ENCODE results near the gene SPDYA.
"Not testable (repeated sequence)": the region's sequence is repeated elsewhere in the genome, so short reads cannot be mapped to it uniquely, and the experiment has no call there.

SPDYA gene

GRCh38 chr2:28810384-28811285 lies at the start of gene SPDYA:
Gene SPDYA, plus strand, starts transcription at chr2:28810834. Its CDS starts 5,181 bp downstream, at chr2:28816015.
- peak; percentile 4 for DNase-seq (ENCODE audit: low read depth, low spot score)

- DNase-seq (ENCODE audit: low read depth, low spot score), result no peak
These were observed 49.2 kb upstream of the SPDYA start for GRCh38 chr2:28761420-28761819.

GRCh38 chr2:28764909-28765711 lies 45.5 kb upstream of the SPDYA start:
- no peak for DNase-seq (ENCODE audit: low read depth, low spot score)

GRCh38 chr2:28766070-28766469 lies 44.6 kb upstream of the SPDYA start:
- no peak for DNase-seq (ENCODE audit: low read depth, low spot score)

GRCh38 chr2:28767337-28767736 lies 43.3 kb upstream of the SPDYA start:
- no peak for DNase-seq (ENCODE audit: low read depth, low spot score)

GRCh38 chr2:28768422-28768821 lies 42.2 kb upstream of the SPDYA start:
- no peak for DNase-seq (ENCODE audit: low read depth, low spot score)

GRCh38 chr2:28768952-28769351 lies 41.7 kb upstream of the SPDYA start:
- no peak for DNase-seq (ENCODE audit: low read depth, low spot score)

GRCh38 chr2:28772351-28772750 lies 38.3 kb upstream of the SPDYA start:
- DNase-seq (ENCODE audit: low read depth, low spot score), result no peak

- DNase-seq (ENCODE audit: low read depth, low spot score), result no peak
These were observed 34.2 kb upstream of the SPDYA start for GRCh38 chr2:28776471-28776870.

- DNase-seq (ENCODE audit: low read depth, low spot score), result no peak
These were observed 32.2 kb upstream of the SPDYA start for GRCh38 chr2:28778392-28778791.

- DNase-seq (ENCODE audit: low read depth, low spot score), result no peak
These were observed 31.6 kb upstream of the SPDYA start for GRCh38 chr2:28779001-28779400.

- no peak for DNase-seq (ENCODE audit: low read depth, low spot score)
These were observed 30.1 kb upstream of the SPDYA start for GRCh38 chr2:28780496-28780895.

- DNase-seq (ENCODE audit: low read depth, low spot score), result no peak
These were observed 28.2 kb upstream of the SPDYA start for GRCh38 chr2:28782423-28782822.

GRCh38 chr2:28784570-28784969 lies 26.1 kb upstream of the SPDYA start:
- DNase-seq (ENCODE audit: low read depth, low spot score), result not testable (repeated sequence)

- DNase-seq (ENCODE audit: low read depth, low spot score), result no peak
These were observed 14.0 kb upstream of the SPDYA start for GRCh38 chr2:28796620-28797019.

GRCh38 chr2:28801726-28802125 lies 8.9 kb upstream of the SPDYA start:
- DNase-seq (ENCODE audit: low read depth, low spot score), result no peak

- DNase-seq (ENCODE audit: low read depth, low spot score), result no peak
These were observed 7.6 kb upstream of the SPDYA start for GRCh38 chr2:28802975-28803429.

- DNase-seq (ENCODE audit: low read depth, low spot score), result no peak
These were observed 707 bp upstream of the SPDYA start for GRCh38 chr2:28809927-28810326.

- DNase-seq (ENCODE audit: low read depth, low spot score), result no peak
These were observed 7.4 kb downstream of the SPDYA start for GRCh38 chr2:28818053-28818452.

GRCh38 chr2:28821295-28821958 lies 10.8 kb downstream of the SPDYA start:
- peak; percentile 27 for DNase-seq (ENCODE audit: low read depth, low spot score)

- DNase-seq (ENCODE audit: low read depth, low spot score), result no peak
These were observed 11.4 kb downstream of the SPDYA start for GRCh38 chr2:28822036-28822435.

- no peak for DNase-seq (ENCODE audit: low read depth, low spot score)
These were observed 13.6 kb downstream of the SPDYA start for GRCh38 chr2:28824207-28824606.

All from brain pericyte (primary cell).